ENCODE results near the gene IQCH. TPM values are rescaled to one million over a fixed set of nuclear protein-coding genes. Genes with fewer than 3 reads are reported as not detected.
"Not testable (repeated sequence)": the region's sequence is repeated elsewhere in the genome, so short reads cannot be mapped to it uniquely, and the experiment has no call there.

The IQCH gene
- polyA plus RNA-seq, 2 of the 4 experiments (the other 2 are of a cell fraction): 1.5 to 3.8 TPM

GRCh38 chr15:67361100-67361499 lies 106.5 kb downstream of the IQCH start:
- H3K4me3 ChIP-seq: no peak overlapping the region
- ATAC-seq: 0 out of 6 replicates have a peak, but pooled peaks of 1 of the 2 experiments have one; percentile 30
- ChIA-PET CTCF (no interaction called here), POLR2A (no interaction called here)
- no peaks in the 10 kb centered on the region for H3K9me3 ChIP-seq
- H3K4me1 ChIP-seq: peaks cover 9% of the 10 kb centered on the region; the same call in 1 of the 3 replicates
- TF ChIP-seq CBX8 (IDR thresholded peaks at IDR 0.05): no peak
- no peak for TF ChIP-seq HMGXB4 (CRISPR knock-in tag; IDR thresholded peaks at IDR 0.05; ENCODE audit: borderline replicate concordance)
- TF ChIP-seq TFCP2L1 (CRISPR knock-in tag; IDR thresholded peaks at IDR 0.05): no peak
- no peak for TF ChIP-seq JUNB (IDR thresholded peaks at IDR 0.05)
- TF ChIP-seq KDM5A (IDR thresholded peaks at IDR 0.05): no peak
- TF ChIP-seq BHLHE40 (IDR thresholded peaks at IDR 0.05; ENCODE audit: low read depth, low read length): no peak
- TF ChIP-seq ESRRA (IDR thresholded peaks at IDR 0.05; ENCODE audit: borderline replicate concordance, low read length): no peak
- TF ChIP-seq MAZ (IDR thresholded peaks at IDR 0.05; ENCODE audit: borderline replicate concordance, low read depth, low read length): no peak
- TF ChIP-seq USF2 (IDR thresholded peaks at IDR 0.05): no peak
- no peak for TF ChIP-seq SREBF2 (IDR thresholded peaks at IDR 0.05)
- no peak for TF ChIP-seq KDM1A (IDR thresholded peaks at IDR 0.05; ENCODE audit: low read depth)
- TF ChIP-seq ZC3H11A (IDR thresholded peaks at IDR 0.05): no peak
- TF ChIP-seq ZFP36 (IDR thresholded peaks at IDR 0.05; ENCODE audit: borderline replicate concordance, partially characterized antibody): no peak
- TF ChIP-seq CTCF (IDR thresholded peaks at IDR 0.05): no peak
- TF ChIP-seq EHMT2 (IDR thresholded peaks at IDR 0.05; ENCODE audit: low read depth): no peak
- TF ChIP-seq CEBPB (IDR thresholded peaks at IDR 0.05): no peak
- H3K27ac ChIP-seq: no peak overlapping the region
- WGBS (ENCODE audit: missing lambda C conversion rate): 79% methylated on average over 2 of the region's 2 CpGs
- H3K4me2 ChIP-seq: no peak overlapping the region
- no peak for DNase-seq (ENCODE audit: low read depth in 1 of 2, low spot score in 1 of 2)
- no peak for FAIRE-seq

GRCh38 chr15:67363712-67364111 lies 109.1 kb downstream of the IQCH start:
- ATAC-seq; H3K4me1 ChIP-seq; H3K27ac ChIP-seq; H3K9me3 ChIP-seq; POLR2A ChIA-PET; H3K4me2 ChIP-seq; H3K4me3 ChIP-seq; DNase-seq (ENCODE audit: low read depth in 1 of 2, low spot score in 1 of 2); CTCF ChIA-PET: not testable (repeated sequence)
- 63% methylated on average over 1 of the region's 1 CpG for WGBS (ENCODE audit: missing lambda C conversion rate)
- peak; percentile 59 for FAIRE-seq

- CTCF ChIA-PET: no interaction called here
- TF ChIP-seq SREBF2 (IDR thresholded peaks at IDR 0.05): no peak
- no peak for TF ChIP-seq KDM5A (IDR thresholded peaks at IDR 0.05)
- no peak for TF ChIP-seq NPAS2 (CRISPR knock-in tag; IDR thresholded peaks at IDR 0.05; ENCODE audit: borderline replicate concordance)
- no peak for TF ChIP-seq POLR2A (IDR thresholded peaks at IDR 0.05; ENCODE audit: low read length)
- no peak for TF ChIP-seq POLR2AphosphoS2 (conservative IDR thresholded peaks at IDR 0.05; ENCODE audit: low read length)
- no peak overlapping the region for H3K4me3 ChIP-seq
- ATAC-seq (no peak), DNase-seq (ENCODE audit: low read depth in 1 of 2, low spot score in 1 of 2) (no peak), FAIRE-seq (no peak)
- H3K4me1 ChIP-seq: no peaks in the 10 kb centered on the region
- POLR2A ChIA-PET: interaction anchor here (0.6 kb wide), 1 partner anchor 158 kb away, joined by 5 read pairs; no protein-coding TSS in a partner anchor
- WGBS (ENCODE audit: missing lambda C conversion rate): 57% methylated on average over 2 of the region's 2 CpGs
- H3K27ac ChIP-seq: no peak overlapping the region
- H3K4me2 ChIP-seq: no peak overlapping the region
- H3K9me3 ChIP-seq: no peaks in the 10 kb centered on the region
These were observed 111.4 kb downstream of the IQCH start for GRCh38 chr15:67365994-67366393.

Data from A549 (cell line).